Activated CD4-positive, alpha-beta T cell treated with anti-CD3 and anti-CD28 coated beads, Interleukin-2, amount 10 ng/mL, durations not matched to agents 7 days and 5 days (primary cell): Measurements from ENCODE around the gene PHF2. TPM values are rescaled to one million over a fixed set of nuclear protein-coding genes. Genes with fewer than 3 reads are reported as not detected.

Experiments
- CTCF ChIA-PET: fragments of 350-600 bp; sonication (Branson Sonifier 250); formaldehyde crosslinking; loops from one replicate; lab custom pipeline; 2021; ENCODE audit warnings: antibody characterized with exemption; lab: Charles Lee
- POLR2A ChIA-PET: fragments of 350-600 bp; sonication (Branson Sonifier 250); formaldehyde crosslinking; loops from one replicate; lab custom pipeline; 2021; ENCODE audit warnings: antibody characterized with exemption; lab: Charles Lee
- DNase-seq: peaks from one replicate; pipeline ENCODE4 v3.0.0-alpha.2; 2020
- H3K27ac Mint-ChIP-seq: one replicate; pipeline ENCODE4 v1.8.0; 2021; ENCODE audit warnings: mild to moderate bottlenecking, moderate library complexity, mixed read lengths
- H3K27me3 Mint-ChIP-seq: one replicate; pipeline ENCODE4 v1.8.0; 2021; ENCODE audit warnings: mixed read lengths
- H3K36me3 Mint-ChIP-seq: one replicate; pipeline ENCODE4 v1.8.0; 2021; ENCODE audit warnings: low read depth, mixed read lengths
- H3K4me1 Mint-ChIP-seq: one replicate; pipeline ENCODE4 v1.8.0; 2021; ENCODE audit warnings: mixed read lengths
- H3K4me3 Mint-ChIP-seq: one replicate; pipeline ENCODE4 v1.8.0; 2021; ENCODE audit warnings: mild to moderate bottlenecking, moderate library complexity, mixed read lengths
- H3K9me3 Mint-ChIP-seq: one replicate; pipeline ENCODE4 v1.8.0; 2021; ENCODE audit warnings: mixed read lengths
- total RNA-seq, 2 experiments: library from RNA; stranded (reverse); gene quantifications; one replicate each; pipeline ENCODE4 v1.2.3, GENCODE V29; 2021

PHF2 gene
- total RNA-seq, 2 experiments from 2014 or later = 29.3 to 29.4 TPM

- ChIA-PET CTCF (no interaction called here), POLR2A (no interaction called here)
- no peak overlapping the region for H3K4me3 Mint-ChIP-seq
- no peaks in the 10 kb centered on the region for H3K9me3 Mint-ChIP-seq
- no peak overlapping the region for H3K27ac Mint-ChIP-seq
- H3K36me3 Mint-ChIP-seq = no peaks in the 10 kb centered on the region
- peaks cover 7% of the 10 kb centered on the region for H3K4me1 Mint-ChIP-seq
- DNase-seq = no peak
- H3K27me3 Mint-ChIP-seq = no peaks in the 10 kb centered on the region
Observed at GRCh38 chr9:93617273-93617672, 40.9 kb downstream of the PHF2 start.

GRCh38 chr9:93619272-93619775 lies 42.9 kb downstream of the PHF2 start:
- H3K4me1 Mint-ChIP-seq = no peaks in the 10 kb centered on the region
- ChIA-PET POLR2A (no interaction called here), CTCF (no interaction called here)
- no peak overlapping the region for H3K4me3 Mint-ChIP-seq
- H3K27me3 Mint-ChIP-seq = no peaks in the 10 kb centered on the region
- no peaks in the 10 kb centered on the region for H3K36me3 Mint-ChIP-seq
- DNase-seq = no peak
- no peak overlapping the region for H3K27ac Mint-ChIP-seq
- H3K9me3 Mint-ChIP-seq = no peaks in the 10 kb centered on the region

- CTCF ChIA-PET = interaction anchor here (0.6 to 1.0 kb wide), 2 partner anchors 10 to 1709 kb away, joined by 3 read pairs; no protein-coding TSS in a partner anchor
- H3K9me3 Mint-ChIP-seq = no peaks in the 10 kb centered on the region
- no peak overlapping the region for H3K27ac Mint-ChIP-seq
- POLR2A ChIA-PET = interaction anchor here (0.6 kb wide), 1 partner anchor 62 kb away, joined by 4 read pairs; no protein-coding TSS in a partner anchor
- no peaks in the 10 kb centered on the region for H3K4me1 Mint-ChIP-seq
- H3K36me3 Mint-ChIP-seq = no peaks in the 10 kb centered on the region
- no peak overlapping the region for H3K4me3 Mint-ChIP-seq
- no peak for DNase-seq
- H3K27me3 Mint-ChIP-seq = no peaks in the 10 kb centered on the region
Observed at GRCh38 chr9:93620041-93620506, 43.7 kb downstream of the PHF2 start.

- DNase-seq = no peak
- ChIA-PET POLR2A (no interaction called here), CTCF (interaction anchor here (1.0 kb wide), 1 partner anchor 9 kb away, joined by 3 read pairs; no protein-coding TSS in a partner anchor)
- Mint-ChIP-seq H3K27me3 (no peaks in the 10 kb centered on the region), H3K4me3 (no peak overlapping the region), H3K4me1 (no peaks in the 10 kb centered on the region), H3K36me3 (no peaks in the 10 kb centered on the region), H3K27ac (no peak overlapping the region), H3K9me3 (peaks cover 2% of the 10 kb centered on the region)
Observed at GRCh38 chr9:93620881-93621820, 44.8 kb downstream of the PHF2 start.

GRCh38 chr9:93621922-93622321 lies 45.5 kb downstream of the PHF2 start:
- Mint-ChIP-seq H3K9me3 (peaks cover 3% of the 10 kb centered on the region), H3K4me3 (no peak overlapping the region), H3K27ac (no peak overlapping the region), H3K4me1 (no peaks in the 10 kb centered on the region), H3K36me3 (no peaks in the 10 kb centered on the region), H3K27me3 (no peaks in the 10 kb centered on the region)
- no peak for DNase-seq
- ChIA-PET CTCF (no interaction called here), POLR2A (no interaction called here)

- Mint-ChIP-seq H3K36me3 (peaks cover 3% of the 10 kb centered on the region), H3K27ac (no peak overlapping the region), H3K4me1 (no peaks in the 10 kb centered on the region), H3K9me3 (peaks cover 5% of the 10 kb centered on the region), H3K4me3 (no peak overlapping the region), H3K27me3 (no peaks in the 10 kb centered on the region)
- POLR2A ChIA-PET = no interaction called here
- CTCF ChIA-PET = no interaction called here
- no peak for DNase-seq
Observed at GRCh38 chr9:93622691-93623090, 46.3 kb downstream of the PHF2 start.

- ChIA-PET POLR2A (no interaction called here), CTCF (no interaction called here)
- DNase-seq = no peak
- Mint-ChIP-seq H3K4me3 (no peak overlapping the region), H3K27ac (no peak overlapping the region), H3K36me3 (peaks cover 9% of the 10 kb centered on the region), H3K27me3 (no peaks in the 10 kb centered on the region), H3K9me3 (peaks cover 13% of the 10 kb centered on the region), H3K4me1 (no peaks in the 10 kb centered on the region)
Observed at GRCh38 chr9:93623753-93624152, 47.4 kb downstream of the PHF2 start.

GRCh38 chr9:93624431-93624834 lies 48.0 kb downstream of the PHF2 start:
- Mint-ChIP-seq H3K27ac (no peak overlapping the region), H3K4me3 (no peak overlapping the region), H3K4me1 (no peaks in the 10 kb centered on the region), H3K9me3 (peaks cover 13% of the 10 kb centered on the region), H3K36me3 (peaks cover 9% of the 10 kb centered on the region), H3K27me3 (no peaks in the 10 kb centered on the region)
- POLR2A ChIA-PET = no interaction called here
- no peak for DNase-seq
- CTCF ChIA-PET = no interaction called here

GRCh38 chr9:93624977-93625376 lies 48.6 kb downstream of the PHF2 start:
- Mint-ChIP-seq H3K27ac (no peak overlapping the region), H3K4me1 (no peaks in the 10 kb centered on the region), H3K4me3 (no peak overlapping the region), H3K36me3 (peaks cover 9% of the 10 kb centered on the region), H3K27me3 (no peaks in the 10 kb centered on the region), H3K9me3 (peaks cover 13% of the 10 kb centered on the region)
- ChIA-PET POLR2A (no interaction called here), CTCF (no interaction called here)
- DNase-seq = no peak

GRCh38 chr9:93629920-93630319 lies 53.5 kb downstream of the PHF2 start:
- CTCF ChIA-PET = interaction anchor here (1.0 kb wide), 1 partner anchor 9 kb away, joined by 3 read pairs; no protein-coding TSS in a partner anchor
- H3K9me3 Mint-ChIP-seq = peaks cover 13% of the 10 kb centered on the region

GRCh38 chr9:93630806-93631411 lies 54.5 kb downstream of the PHF2 start:
- Mint-ChIP-seq H3K27me3 (no peaks in the 10 kb centered on the region), H3K9me3 (peaks cover 13% of the 10 kb centered on the region), H3K4me3 (no peak overlapping the region), H3K36me3 (peaks cover 14% of the 10 kb centered on the region), H3K4me1 (no peaks in the 10 kb centered on the region), H3K27ac (no peak overlapping the region)
- DNase-seq = no peak
- POLR2A ChIA-PET = no interaction called here
- CTCF ChIA-PET = interaction anchor here (1.0 kb wide), 1 partner anchor 10 kb away, joined by 3 read pairs; no protein-coding TSS in a partner anchor

More at GRCh38 chr9:93629920-93630319, 53.5 kb downstream of the PHF2 start:
- POLR2A ChIA-PET = no interaction called here
- Mint-ChIP-seq H3K27ac (no peak overlapping the region), H3K36me3 (peaks cover 9% of the 10 kb centered on the region), H3K4me3 (no peak overlapping the region), H3K4me1 (no peaks in the 10 kb centered on the region), H3K27me3 (no peaks in the 10 kb centered on the region)
- no peak for DNase-seq

GRCh38 chr9:93633492-93634221 lies 57.3 kb downstream of the PHF2 start:
- peaks cover 12% of the 10 kb centered on the region for H3K9me3 Mint-ChIP-seq
- POLR2A ChIA-PET = no interaction called here
- CTCF ChIA-PET = no interaction called here
- H3K27me3 Mint-ChIP-seq = no peaks in the 10 kb centered on the region
- peaks cover 29% of the 10 kb centered on the region for H3K36me3 Mint-ChIP-seq
- H3K4me3 Mint-ChIP-seq = no peak overlapping the region
- no peak overlapping the region for H3K27ac Mint-ChIP-seq
- H3K4me1 Mint-ChIP-seq = no peaks in the 10 kb centered on the region
- DNase-seq = no peak
